ENCODE data around the gene LRRC56. TPM values are rescaled to one million over a fixed set of nuclear protein-coding genes. Genes with fewer than 3 reads are reported as not detected.

LRRC56 gene
- polyA plus RNA-seq, 6 donors from 2014 or later = 0.66 to 1.6 (median 0.92) TPM; not detected in 1

Other genes starting within 250 kb of the LRRC56 start
- gene PGGHG, start 248.4 kb upstream of the LRRC56 start, polyA plus RNA-seq (ENCODE audit: low read depth in 6 of 6) = 1 to 10 TPM; 3.4 to 8.3 (median 4.3) TPM
- gene IFITM5, start 238.0 kb upstream of the LRRC56 start, polyA plus RNA-seq (ENCODE audit: low read depth in 6 of 6) = not detected
- 1,000 to 10,000 TPM in 4 of 6 donors, 100 to 1,000 TPM in 2; 915 to 1,467 (median 1,288) TPM for gene IFITM2, start 229.7 kb upstream of the LRRC56 start, polyA plus RNA-seq (ENCODE audit: low read depth in 6 of 6)
- gene IFITM1, start 223.5 kb upstream of the LRRC56 start, polyA plus RNA-seq (ENCODE audit: low read depth in 6 of 6) = 100 to 1,000 TPM; 152 to 299 (median 164) TPM
- gene IFITM3, start 216.7 kb upstream of the LRRC56 start, polyA plus RNA-seq (ENCODE audit: low read depth in 6 of 6) = 100 to 1,000 TPM in 1 of 6 donors, 10 to 100 TPM in 3, 1 to 10 TPM in 1, under 1 TPM in 1; 0.71 to 178 (median 64.1) TPM
- gene B4GALNT4, start 168.0 kb upstream of the LRRC56 start, polyA plus RNA-seq (ENCODE audit: low read depth in 6 of 6) = not detected
- gene PKP3, start 143.3 kb upstream of the LRRC56 start, polyA plus RNA-seq (ENCODE audit: low read depth in 6 of 6) = under 1 TPM in 2 of 6 donors, not detected in 4; 0.09 to 0.13 TPM
- 10 to 100 TPM; 30.4 to 72.0 (median 53.5) TPM for gene SIGIRR, start 122.5 kb upstream of the LRRC56 start, polyA plus RNA-seq (ENCODE audit: low read depth in 6 of 6)
- gene ANO9, start 95.5 kb upstream of the LRRC56 start, polyA plus RNA-seq (ENCODE audit: low read depth in 6 of 6) = 1 to 10 TPM in 5 of 6 donors, not detected in 1; 1.9 to 4.5 (median 3.4) TPM
- 10 to 100 TPM in 4 of 6 donors, 1 to 10 TPM in 2; 5.5 to 12.3 (median 10.3) TPM for gene PTDSS2, start 87.2 kb upstream of the LRRC56 start, polyA plus RNA-seq (ENCODE audit: low read depth in 6 of 6)
- gene RNH1, start 30.3 kb upstream of the LRRC56 start, polyA plus RNA-seq (ENCODE audit: low read depth in 6 of 6) = 100 to 1,000 TPM in 4 of 6 donors, 10 to 100 TPM in 2; 73.2 to 132 (median 114) TPM
- 10 to 100 TPM; 11.2 to 25.1 (median 13.8) TPM for gene HRAS, start 2.0 kb upstream of the LRRC56 start, polyA plus RNA-seq (ENCODE audit: low read depth in 6 of 6)
- 1 to 10 TPM; 2.1 to 4.8 (median 2.9) TPM for gene LMNTD2, start 23.2 kb downstream of the LRRC56 start, polyA plus RNA-seq (ENCODE audit: low read depth in 6 of 6)
- 10 to 100 TPM; 17.3 to 31.5 (median 23.5) TPM for gene RASSF7, start 23.4 kb downstream of the LRRC56 start, polyA plus RNA-seq (ENCODE audit: low read depth in 6 of 6)
- 10 to 100 TPM in 1 of 6 donors, 1 to 10 TPM in 5; 2.3 to 16.4 (median 5.2) TPM for gene PHRF1, start 38.9 kb downstream of the LRRC56 start, polyA plus RNA-seq (ENCODE audit: low read depth in 6 of 6)
- gene IRF7, start 78.4 kb downstream of the LRRC56 start, polyA plus RNA-seq (ENCODE audit: low read depth in 6 of 6) = 10 to 100 TPM; 28.5 to 89.8 (median 50.2) TPM
- gene CDHR5, start 87.4 kb downstream of the LRRC56 start, polyA plus RNA-seq (ENCODE audit: low read depth in 6 of 6) = not detected
- gene SCT, start 89.7 kb downstream of the LRRC56 start, polyA plus RNA-seq (ENCODE audit: low read depth in 6 of 6) = not detected
- not detected for gene DRD4, start 99.7 kb downstream of the LRRC56 start, polyA plus RNA-seq (ENCODE audit: low read depth in 6 of 6)
- 10 to 100 TPM; 16.7 to 39.8 (median 24.7) TPM for gene DEAF1, start 157.7 kb downstream of the LRRC56 start, polyA plus RNA-seq (ENCODE audit: low read depth in 6 of 6)
- 10 to 100 TPM; 31.5 to 41.0 (median 36.6) TPM for gene TMEM80, start 158.3 kb downstream of the LRRC56 start, polyA plus RNA-seq (ENCODE audit: low read depth in 6 of 6)
- 1 to 10 TPM; 1.3 to 7.6 (median 3.3) TPM for gene EPS8L2, start 168.7 kb downstream of the LRRC56 start, polyA plus RNA-seq (ENCODE audit: low read depth in 6 of 6)
- gene TALDO1, start 209.9 kb downstream of the LRRC56 start, polyA plus RNA-seq (ENCODE audit: low read depth in 6 of 6) = 100 to 1,000 TPM; 156 to 201 (median 164) TPM
- gene GATD1, start 240.0 kb downstream of the LRRC56 start, polyA plus RNA-seq (ENCODE audit: low read depth in 6 of 6) = 10 to 100 TPM in 1 of 6 donors, 1 to 10 TPM in 4, not detected in 1; 4.5 to 14.1 (median 7.0) TPM

Measured in naive B cell (primary cell).